NCI-H1417 treated with DMSO at 0.1 percent for 48 hours (cell line): ENCODE data around the gene L3MBTL4.

Experiments used
- DNase-seq: peaks from one replicate; lab custom pipeline; 2025; lab: John Stamatoyannopoulos, UW

L3MBTL4 gene

DNA sequence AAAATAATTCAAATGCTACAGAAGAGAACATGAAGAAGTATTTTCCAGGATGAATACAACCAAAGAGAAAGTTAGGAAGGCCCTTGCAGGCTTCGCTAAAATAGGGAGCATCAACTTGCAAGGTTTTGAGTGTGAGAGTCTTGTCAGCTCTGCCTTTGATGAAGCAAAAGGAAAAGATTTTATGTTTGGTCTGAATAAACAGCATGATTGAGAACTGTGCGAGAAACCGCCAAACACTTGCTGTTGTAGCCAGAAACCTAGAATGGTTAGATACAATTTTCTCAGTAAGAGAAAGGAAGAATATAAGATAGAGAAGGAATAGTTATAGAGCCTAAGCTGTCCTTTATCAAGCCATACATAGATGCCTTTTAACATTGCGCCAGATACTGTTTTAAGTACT is 163.6 kb downstream of the L3MBTL4 start:
- no peak for DNase-seq

- no peak for DNase-seq
Observed at GRCh38 chr18:6249788-6250187, 164.9 kb downstream of the L3MBTL4 start.

DNA sequence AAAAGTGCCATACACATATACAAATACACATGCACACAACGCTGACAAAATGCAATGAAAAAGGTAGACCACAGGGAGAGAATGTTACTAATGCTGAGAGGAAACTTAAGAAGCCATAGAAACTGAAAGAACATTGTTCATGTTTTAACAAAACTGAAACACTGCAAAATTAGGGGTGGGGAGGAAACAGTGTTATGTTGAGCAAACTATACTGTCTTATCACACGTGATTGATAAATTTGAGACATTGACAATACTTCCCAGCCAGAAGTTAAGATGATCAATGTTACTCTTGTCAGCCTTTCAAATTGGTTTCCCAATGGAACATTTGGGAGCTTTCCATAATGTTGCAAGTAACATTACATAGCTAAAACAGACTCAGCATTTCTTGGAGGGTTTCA is 165.5 kb downstream of the L3MBTL4 start:
- DNase-seq: no peak

DNA sequence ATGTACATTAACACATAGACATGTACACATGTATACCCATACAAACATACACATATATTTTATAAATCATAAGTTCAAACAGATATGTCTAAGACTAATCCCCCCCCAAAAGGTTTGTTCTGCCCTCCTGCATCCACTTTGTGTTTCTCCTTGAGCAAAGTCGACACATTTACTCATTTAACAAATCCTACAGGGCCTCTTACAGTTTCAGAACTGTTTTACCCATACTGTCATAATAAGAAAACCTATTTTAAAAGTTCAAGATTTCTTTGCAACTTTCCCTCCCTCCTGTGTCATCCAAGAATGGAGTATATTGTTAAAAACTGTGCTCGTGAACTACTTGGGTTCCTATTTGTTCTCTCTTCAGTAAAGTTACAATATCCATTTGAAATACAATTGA is 166.7 kb downstream of the L3MBTL4 start:
- DNase-seq: no peak

- DNase-seq: no peak
Observed at GRCh38 chr18:6242004-6242403, 172.7 kb downstream of the L3MBTL4 start.

DNA sequence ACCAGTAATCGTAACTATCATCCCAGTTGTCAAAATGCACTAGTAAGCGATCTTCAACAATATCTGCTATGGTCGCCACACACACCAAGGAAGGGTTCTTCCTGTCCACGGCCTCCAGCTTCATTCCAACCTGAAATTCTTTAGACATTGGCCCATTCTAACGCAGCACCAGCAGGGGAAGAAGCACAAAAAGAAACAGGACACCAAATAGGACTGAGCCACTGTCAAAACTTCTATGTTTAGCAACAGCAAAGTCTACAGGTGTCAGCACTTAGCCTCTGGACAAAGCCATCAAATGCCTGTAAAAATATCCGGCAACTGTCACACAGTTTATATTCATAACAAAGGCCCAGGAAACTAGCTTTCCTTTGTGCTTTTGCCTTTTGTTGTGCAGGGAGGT is 175.0 kb downstream of the L3MBTL4 start:
- no peak for DNase-seq

- no peak for DNase-seq
Observed at GRCh38 chr18:6236258-6236657, 178.5 kb downstream of the L3MBTL4 start.

DNA sequence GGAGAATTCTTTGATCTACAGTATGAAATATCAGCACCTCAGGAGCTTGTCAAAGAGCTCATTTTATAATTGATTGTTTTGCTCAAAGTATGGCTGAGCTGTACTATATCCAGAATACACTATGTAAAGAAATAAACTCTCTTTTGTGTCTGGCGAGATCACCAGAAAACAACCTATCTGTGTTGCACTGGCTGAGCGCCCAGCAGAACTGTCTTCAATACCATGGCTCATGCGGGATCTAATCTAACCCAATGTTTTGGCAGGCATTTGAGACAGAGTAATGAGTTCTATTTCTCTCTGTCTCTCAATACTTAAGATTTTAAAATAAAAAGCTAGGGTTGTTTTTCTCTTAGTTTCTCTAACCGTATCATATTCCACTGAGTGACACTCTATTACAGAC is 192.4 kb downstream of the L3MBTL4 start:
- no peak for DNase-seq

DNA sequence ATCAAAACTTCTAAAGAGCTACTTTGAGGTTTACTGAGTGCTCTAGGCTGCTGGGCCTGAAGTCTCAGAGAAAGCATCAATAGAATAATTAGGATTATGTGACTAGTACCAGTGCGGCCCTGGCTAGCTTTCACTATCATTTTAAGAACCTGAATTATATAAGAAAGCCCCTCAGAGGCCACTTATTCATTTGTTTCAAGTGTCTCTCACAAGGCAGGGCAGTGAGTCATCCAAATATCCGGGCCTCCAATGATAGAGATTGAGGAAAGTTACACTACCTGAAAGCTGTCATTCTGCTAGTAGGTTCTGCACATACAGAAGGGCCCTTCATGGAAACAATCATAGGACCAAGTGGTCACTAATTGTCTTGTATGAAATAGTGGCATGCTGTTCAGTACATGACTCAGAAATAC is 193.1 kb downstream of the L3MBTL4 start:
- no peak for DNase-seq

GRCh38 chr18:6220129-6220528 is 194.6 kb downstream of the L3MBTL4 start:
- DNase-seq: no peak

DNA sequence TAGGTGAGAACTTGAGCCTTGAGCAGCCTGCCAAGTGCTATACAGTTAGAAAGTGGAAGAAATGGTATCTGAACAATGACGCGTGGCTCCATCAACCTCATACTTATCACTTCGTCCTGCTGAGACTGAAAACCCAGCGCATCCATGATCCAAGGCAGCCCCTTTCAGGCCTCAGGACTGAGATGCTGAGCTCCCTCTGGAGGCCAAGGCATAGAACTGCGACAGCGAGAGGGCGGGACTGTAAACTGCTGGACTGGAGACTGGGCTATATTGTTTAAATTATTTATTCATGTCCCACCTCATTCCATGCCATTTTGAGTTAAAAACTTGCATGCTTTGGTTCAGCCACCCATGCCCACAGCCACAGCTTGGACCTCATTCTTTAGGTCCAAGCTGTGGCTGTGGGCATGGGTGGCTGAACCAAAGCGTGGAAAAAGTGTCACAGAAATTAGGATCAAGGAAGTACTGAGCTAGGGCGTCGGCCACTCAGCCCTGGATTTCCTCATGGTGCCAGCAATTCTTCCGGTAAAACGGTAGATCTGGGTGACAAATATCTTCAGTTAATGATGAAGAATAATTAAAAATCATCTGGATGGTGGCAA is 195.5 kb downstream of the L3MBTL4 start:
- DNase-seq: no peak

DNA sequence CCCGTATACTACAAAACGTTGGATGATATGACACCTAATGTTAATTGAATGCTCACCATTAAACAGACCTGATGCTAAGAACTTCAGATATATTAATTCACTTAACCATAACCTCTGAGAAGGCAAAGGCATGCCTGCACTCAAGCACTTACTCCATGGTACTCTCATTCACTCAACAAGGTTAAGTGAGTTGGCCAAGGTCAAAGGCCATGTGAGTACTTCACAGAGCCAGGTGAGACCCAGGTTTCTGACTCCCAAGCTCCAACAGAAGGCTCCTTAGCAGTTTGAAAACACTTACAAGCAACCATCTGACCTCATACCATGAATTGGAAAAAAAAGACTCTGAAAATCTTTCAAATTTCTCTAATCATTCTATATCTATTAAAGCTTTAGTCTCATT is 198.8 kb downstream of the L3MBTL4 start:
- DNase-seq: no peak

DNA sequence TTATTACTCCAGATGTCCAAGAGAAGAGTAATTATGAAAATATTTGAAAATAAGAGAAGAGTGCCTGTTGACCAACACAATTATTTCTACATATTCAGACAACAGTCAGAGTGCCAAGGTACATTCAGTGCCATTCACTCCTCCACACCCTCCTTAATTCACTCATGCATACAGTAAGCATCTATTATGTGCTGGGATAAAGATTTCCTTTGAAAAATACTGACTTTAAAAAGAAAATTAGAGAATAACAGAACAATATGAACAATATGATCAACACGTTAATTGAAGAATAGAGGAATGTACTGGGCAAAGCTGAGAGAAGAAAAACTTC is 203.6 kb downstream of the L3MBTL4 start:
- DNase-seq: no peak

DNA sequence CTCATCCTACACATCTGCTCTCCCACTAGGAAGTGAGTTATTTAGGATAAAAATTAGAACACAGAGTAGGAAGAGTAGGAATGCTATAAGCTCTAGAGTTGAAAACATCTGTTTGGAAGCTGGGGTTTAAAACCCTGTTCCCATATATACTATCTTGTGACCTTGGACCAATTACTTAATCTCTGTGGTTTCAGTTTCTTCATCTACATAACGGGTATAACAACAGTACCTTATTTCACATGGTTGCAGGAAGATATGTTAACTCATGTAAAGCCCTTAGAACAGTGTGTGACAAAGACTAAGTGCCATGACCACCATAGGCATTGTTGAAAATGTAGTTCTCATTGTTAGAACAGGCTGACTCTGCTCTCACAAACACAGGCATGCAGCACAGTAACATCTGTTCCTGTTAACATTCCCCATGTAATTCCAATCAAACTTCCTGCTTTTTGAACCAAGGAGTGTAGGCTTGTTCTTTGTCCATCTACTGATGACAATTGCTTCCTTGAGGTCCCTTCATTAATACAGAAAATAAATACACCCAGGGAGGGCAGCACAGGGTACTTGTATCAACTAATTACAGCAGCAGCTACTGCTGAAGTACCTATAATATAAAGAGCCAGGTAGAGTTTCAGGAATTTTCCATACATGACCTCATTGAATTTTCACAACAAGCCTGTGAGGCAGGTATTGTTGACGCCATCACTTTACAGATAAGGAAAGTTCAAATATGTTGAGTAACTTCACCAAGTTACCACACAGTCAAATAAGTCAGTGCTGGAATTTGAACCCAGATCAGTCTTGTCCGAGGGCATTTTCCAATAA is 204.2 kb downstream of the L3MBTL4 start:
- DNase-seq: no peak

- no peak for DNase-seq
Observed at GRCh38 chr18:6207941-6208340, 206.8 kb downstream of the L3MBTL4 start.

DNA sequence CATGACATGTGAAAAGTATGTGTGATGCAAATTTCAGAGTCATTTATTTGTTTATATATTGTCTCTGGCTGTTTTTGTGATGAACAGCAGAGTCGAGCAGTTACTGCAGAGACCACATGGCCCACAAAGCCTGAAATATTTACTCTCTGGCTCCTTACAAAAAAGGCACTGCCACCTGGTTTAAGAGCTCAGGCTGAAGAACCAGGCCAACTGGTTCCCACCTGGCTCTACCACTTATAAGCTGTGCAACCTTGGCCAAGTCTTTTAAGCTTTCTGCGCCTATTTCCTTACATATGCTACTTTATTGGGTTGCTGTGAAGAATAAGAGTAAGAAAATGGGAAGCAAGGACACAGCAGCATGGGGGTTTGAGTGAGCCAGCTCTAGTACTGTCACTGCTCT is 207.6 kb downstream of the L3MBTL4 start:
- no peak for DNase-seq

GRCh38 chr18:6205706-6206105 is 209.0 kb downstream of the L3MBTL4 start:
- DNase-seq: no peak

GRCh38 chr18:6204476-6204875 is 210.2 kb downstream of the L3MBTL4 start:
- no peak for DNase-seq

DNA sequence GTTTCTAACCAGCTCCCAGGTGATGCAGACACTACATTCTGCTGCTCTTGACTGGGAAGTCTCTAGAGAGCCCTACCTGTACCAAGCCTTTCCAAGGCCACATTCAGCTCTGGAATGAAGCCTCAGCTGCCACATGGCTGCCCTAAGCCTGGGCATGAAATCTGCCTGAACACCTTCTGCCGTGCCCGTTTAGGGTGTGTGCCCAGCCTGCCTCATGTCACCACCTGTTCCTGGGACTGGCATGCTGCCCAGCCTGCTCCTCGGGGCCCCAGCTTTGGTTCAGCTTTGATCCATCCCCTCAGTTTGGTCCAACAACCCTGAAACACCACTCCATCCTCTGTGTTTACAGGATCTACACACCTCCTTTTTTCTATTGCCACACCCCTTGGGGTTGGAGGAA is 210.9 kb downstream of the L3MBTL4 start:
- DNase-seq: no peak

- no peak for DNase-seq
Observed at GRCh38 chr18:6202861-6203260, 211.8 kb downstream of the L3MBTL4 start.

- no peak for DNase-seq
Observed at GRCh38 chr18:6200204-6200774, 214.4 kb downstream of the L3MBTL4 start.

GRCh38 chr18:6199777-6200176 is 214.9 kb downstream of the L3MBTL4 start:
- no peak for DNase-seq

GRCh38 chr18:6198585-6198984 is 216.1 kb downstream of the L3MBTL4 start:
- no peak for DNase-seq

DNA sequence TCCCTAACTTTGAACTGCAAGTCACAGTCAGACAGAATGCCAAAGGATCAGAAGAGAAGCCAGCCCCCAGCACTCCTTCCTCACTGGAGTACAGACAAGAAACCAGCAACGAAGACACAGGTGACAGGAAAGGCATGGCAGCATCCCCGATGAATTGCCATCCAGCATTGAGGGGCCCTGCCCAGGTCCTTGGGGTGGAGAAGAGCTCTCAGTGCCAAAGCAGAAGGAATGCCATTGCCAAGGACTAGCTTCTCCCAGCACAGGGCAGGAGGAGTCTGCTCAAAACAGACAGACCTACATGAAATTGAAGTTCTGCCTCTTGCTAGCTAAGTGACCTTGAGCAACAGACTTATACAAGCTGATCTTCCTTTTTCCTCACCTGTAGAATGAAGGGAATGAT is 220.1 kb downstream of the L3MBTL4 start:
- no peak for DNase-seq
